ENCODE data around the gene PPARG.

Gene PPARG

GRCh38 chr3:12318758-12319621 lies 30.1 kb downstream of the PPARG start:
- no peak for TF ChIP-seq CTCF (IDR thresholded peaks at IDR 0.05; ENCODE audit: low read depth, low read length, missing control alignments)
- DNase-seq (ENCODE audit: low read depth): no peak
- no peak overlapping the region for H3K4me3 ChIP-seq (ENCODE audit: low read depth, low read length)

- H3K4me3 ChIP-seq (ENCODE audit: low read depth, low read length): no peak overlapping the region
- DNase-seq (ENCODE audit: low read depth): no peak
- no peak for TF ChIP-seq CTCF (IDR thresholded peaks at IDR 0.05; ENCODE audit: low read depth, low read length, missing control alignments)
Observed at GRCh38 chr3:12321015-12321414, 32.1 kb downstream of the PPARG start.

GRCh38 chr3:12323237-12323636 lies 34.4 kb downstream of the PPARG start:
- H3K4me3 ChIP-seq (ENCODE audit: low read depth, low read length): no peak overlapping the region
- DNase-seq (ENCODE audit: low read depth): no peak
- TF ChIP-seq CTCF (IDR thresholded peaks at IDR 0.05; ENCODE audit: low read depth, low read length, missing control alignments): no peak

- DNase-seq (ENCODE audit: low read depth): no peak
- no peak overlapping the region for H3K4me3 ChIP-seq (ENCODE audit: low read depth, low read length)
- no peak for TF ChIP-seq CTCF (IDR thresholded peaks at IDR 0.05; ENCODE audit: low read depth, low read length, missing control alignments)
Observed at GRCh38 chr3:12325586-12326515, 37.0 kb downstream of the PPARG start.

GRCh38 chr3:12327021-12327420 lies 38.2 kb downstream of the PPARG start:
- no peak for TF ChIP-seq CTCF (IDR thresholded peaks at IDR 0.05; ENCODE audit: low read depth, low read length, missing control alignments)
- H3K4me3 ChIP-seq (ENCODE audit: low read depth, low read length): no peak overlapping the region
- no peak for DNase-seq (ENCODE audit: low read depth)

- no peak overlapping the region for H3K4me3 ChIP-seq (ENCODE audit: low read depth, low read length)
- DNase-seq (ENCODE audit: low read depth): no peak
- no peak for TF ChIP-seq CTCF (IDR thresholded peaks at IDR 0.05; ENCODE audit: low read depth, low read length, missing control alignments)
Observed at GRCh38 chr3:12328132-12328836, 39.4 kb downstream of the PPARG start.

Measured in GM12864 (cell line).